OCI-LY3 (cell line): ENCODE data around the gene EIF3K.

Experiments
- H2AFZ ChIP-seq: fragments of 200-600, 300-600 bp; shearing (Covaris generic); 2 replicates; pipeline ENCODE4 v1.6.0; 2014; ENCODE audit warnings: antibody characterized with exemption, low read depth, low read length
- H3K27ac ChIP-seq: fragments of 200-600, 300-600 bp; sonication (generic); 2 replicates; pipeline ENCODE4 v1.5.1; 2014; ENCODE audit warnings: mild to moderate bottlenecking, low read length, moderate library complexity, mixed read lengths
- H3K27me3 ChIP-seq: fragments of 200-600, 300-600 bp; sonication (generic); 2 replicates; pipeline ENCODE4 v1.6.1; 2014; ENCODE audit warnings: low read depth, low read length, mixed read lengths
- H3K36me3 ChIP-seq: fragments of 200-600, 300-600 bp; sonication (generic); replicated peaks from 2 replicates; pipeline ENCODE3; 2014; ENCODE audit warnings: low read depth, low read length, mixed read lengths
- H3K4me1 ChIP-seq: fragments of 300-600, 200-600 bp; sonication (generic); 2 replicates; pipeline ENCODE4 v1.6.1; 2014; ENCODE audit warnings: low read length, mixed read lengths
- H3K4me2 ChIP-seq: fragments of 200-600, 300-600 bp; sonication (generic); 2 replicates; pipeline ENCODE4 v1.6.1; 2014; ENCODE audit warnings: low read length, mixed read lengths
- H3K4me3 ChIP-seq: fragments of 300-600, 200-600 bp; sonication (generic); 2 replicates; pipeline ENCODE4 v1.5.1; 2014; ENCODE audit warnings: antibody characterized with exemption, mild to moderate bottlenecking, low read length, moderate library complexity
- H3K79me2 ChIP-seq: fragments of 300-600, 200-600 bp; shearing (Covaris generic); 2 replicates; pipeline ENCODE4 v1.6.1; 2014; ENCODE audit warnings: mild to moderate bottlenecking, low read length, mixed read lengths
- H3K9ac ChIP-seq: fragments of 300-600, 200-600 bp; shearing (Covaris generic); 2 replicates; pipeline ENCODE4 v1.6.0; 2014; ENCODE audit warnings: mild to moderate bottlenecking, low read length, moderate library complexity
- H3K9me3 ChIP-seq: fragments of 200-600, 300-600 bp; shearing (Covaris generic); 2 replicates; pipeline ENCODE4 v1.6.1; 2014; ENCODE audit warnings: low read length, mixed read lengths; ENCODE audit not compliant: insufficient read depth
- H4K20me1 ChIP-seq: fragments of 200-600, 300-600 bp; sonication (generic); 2 replicates; pipeline ENCODE4 v1.6.1; 2016; ENCODE audit warnings: low read length, mixed read lengths; ENCODE audit not compliant: insufficient read depth
- CTCF ChIP-seq: fragments of 200-600, 300-600 bp; sonication (generic); IDR thresholded peaks from 2 replicates; pipeline ENCODE4 v1.5.1; 2014; ENCODE audit warnings: antibody characterized with exemption, low read length, low read depth
- EZH2phosphoT487 ChIP-seq: fragments of 200-600 bp; shearing (Covaris generic); IDR thresholded peaks from 2 replicates; pipeline ENCODE4 v1.6.1; 2018; ENCODE audit warnings: antibody characterized with exemption, mixed run types, low read depth

Gene EIF3K

GRCh38 chr19:38644719-38645118 is 25.7 kb downstream of the EIF3K start:
- Histone ChIP-seq H3K4me3 (no peak overlapping the region), H3K27ac (no peak overlapping the region), H3K9ac (no peak overlapping the region), H3K27me3 (no peaks in the 10 kb centered on the region), H3K79me2 (peaks cover 23% of the 10 kb centered on the region), H3K9me3 (no peaks in the 10 kb centered on the region), H3K4me2 (no peak overlapping the region), H4K20me1 (peaks cover 12% of the 10 kb centered on the region), H3K36me3 (peaks cover 4% of the 10 kb centered on the region), H3K4me1 (peaks cover 18% of the 10 kb centered on the region), H2AFZ (no peak overlapping the region)
- TF ChIP-seq EZH2phosphoT487 = no peak
- no peak for TF ChIP-seq CTCF

GRCh38 chr19:38647368-38647965 is 28.5 kb downstream of the EIF3K start, which contains the start of gene ACTN4:
ACTN4 (plus strand) TSS chr19:38647649; CDS start chr19:38647746, 97 bp downstream.
- peaks cover 40% of the 10 kb centered on the region for H4K20me1 ChIP-seq
- peak within 1 kb of the TSS; percentile 32; the same call in 1 of the 2 replicates for H3K27ac ChIP-seq
- TF ChIP-seq EZH2phosphoT487 = no peak
- TF ChIP-seq CTCF = no peak
- peaks cover 31% of the 10 kb centered on the region for H3K4me1 ChIP-seq
- H2AFZ ChIP-seq = peak within 1 kb of the TSS; percentile 76; the same call in 1 of the 2 replicates
- H3K4me2 ChIP-seq = peak within 1 kb of the TSS; percentile 94
- no peaks in the 10 kb centered on the region for H3K27me3 ChIP-seq
- H3K79me2 ChIP-seq = peaks cover 50% of the 10 kb centered on the region
- peak within 1 kb of the TSS; percentile 99 for H3K9ac ChIP-seq
- no peaks in the 10 kb centered on the region for H3K9me3 ChIP-seq
- peak within 1 kb of the TSS; percentile 99 for H3K4me3 ChIP-seq
- H3K36me3 ChIP-seq = peaks cover 14% of the 10 kb centered on the region

- Histone ChIP-seq H3K79me2 (peaks cover 57% of the 10 kb centered on the region), H3K27ac (peak overlapping the region; percentile 32; the same call in 1 of the 2 replicates)
These were observed 29.2 kb downstream of the EIF3K start for GRCh38 chr19:38647966-38648768.

More at GRCh38 chr19:38647966-38648768, 29.2 kb downstream of the EIF3K start:
- Histone ChIP-seq H3K9ac (peak overlapping the region; percentile 99), H2AFZ (no peak overlapping the region), H3K36me3 (peaks cover 15% of the 10 kb centered on the region), H4K20me1 (peaks cover 42% of the 10 kb centered on the region), H3K9me3 (no peaks in the 10 kb centered on the region), H3K4me3 (peak overlapping the region; percentile 99), H3K27me3 (no peaks in the 10 kb centered on the region), H3K4me2 (peak overlapping the region; percentile 94), H3K4me1 (peaks cover 30% of the 10 kb centered on the region)
- TF ChIP-seq EZH2phosphoT487 = no peak
- no peak for TF ChIP-seq CTCF
